ENCODE results near the gene SNRPA. TPM values are rescaled to one million over a fixed set of nuclear protein-coding genes. Genes with fewer than 3 reads are reported as not detected.

Gene SNRPA
- total and polyA plus RNA-seq, 2 of the 4 experiments (the other 2 are of a cell fraction): 30.3 to 81.3 TPM

- BruUV-seq (replicated peaks): TSS peak; percentile 51
- intact Hi-C loops (cut with micrococcal nuclease) (no loop called here), in situ Hi-C loops (cut with MboI; ENCODE audit: low sequenced_read_pairs) (no loop called here), dilution Hi-C loops (cut with HindIII; ENCODE audit: low sequenced_read_pairs, unreplicated experiment) (no loop called here)
- Histone ChIP-seq H3K9ac (ENCODE audit: low read depth, low read length) (peak overlapping the region; percentile 96), H3K27me3 (ENCODE audit: control insufficient read depth, insufficient read depth, low read length) (no peaks in the 10 kb centered on the region), H2BK120ac (ENCODE audit: low read depth, low read length) (no peak overlapping the region), H3K36me3 (ENCODE audit: control insufficient read depth, insufficient read depth, low read length) (peaks cover 41% of the 10 kb centered on the region), H3K79me1 (ENCODE audit: low read depth in 1 of 2, low read length in 2 of 2) (peaks cover 4 to 66% of the 10 kb centered on the region in 2 experiments; a peak in 3 of 4 replicates), H3K27ac (ENCODE audit: insufficient read depth, low read length) (peak overlapping the region; percentile 95), H3K4me2 (ENCODE audit: low read depth, low read length) (peak overlapping the region; percentile 85), H4K8ac (ENCODE audit: low read depth in 2 of 2, low read length in 2 of 2) (no peak overlapping the region), H2BK5ac (ENCODE audit: low read depth, low read length, poor library complexity, severe bottlenecking) (no peak overlapping the region), H2AFZ (replicated peaks; ENCODE audit: low read length, poor library complexity) (peak overlapping the region; percentile 10), H3K4me1 (ENCODE audit: control insufficient read depth, insufficient read depth, low read length) (peaks cover 36% of the 10 kb centered on the region), H3K18ac (ENCODE audit: low read depth, low read length) (no peak overlapping the region), H3K14ac (replicated peaks; ENCODE audit: low read depth, low read length) (peak overlapping the region; percentile 89), H4K91ac (ENCODE audit: insufficient read depth, low read depth, low read length) (no peak overlapping the region), H2BK15ac (ENCODE audit: low read depth, low read length) (no peak overlapping the region), H2BK20ac (ENCODE audit: low read depth, low read length) (no peak overlapping the region), H2AK9ac (replicated peaks; ENCODE audit: low read depth, low read length, poor library complexity) (peak overlapping the region; percentile 99), H3K4me3 (ENCODE audit: insufficient read depth, low read depth, low read length) (peak overlapping the region; percentile 96), H2AK5ac (ENCODE audit: low read depth, low read length) (peak overlapping the region; percentile 59), H4K5ac (ENCODE audit: low read depth, low read length) (no peak overlapping the region), H3K9me1 (ENCODE audit: insufficient read depth, low read length) (peaks cover 34% of the 10 kb centered on the region), H3K4ac (ENCODE audit: low read depth, low read length) (peak overlapping the region; percentile 63; the same call in 1 of the 2 replicates), H3K23ac (ENCODE audit: low read depth, low read length) (peak overlapping the region; percentile 38), H3K9me3 (ENCODE audit: control insufficient read depth, insufficient read depth, low read length) (no peaks in the 10 kb centered on the region), H3K56ac (ENCODE audit: extremely low read depth, insufficient read depth, low read length) (no peak overlapping the region), H4K20me1 (ENCODE audit: insufficient read depth, low read length) (peaks cover 58% of the 10 kb centered on the region)
- DNase-seq: no peak
- WGBS, 2 experiments (ENCODE audit: extremely low coverage in 2 of 2, insufficient read length in 1 of 2): 83% methylated on average over 9 of the region's 27 CpGs; no CpG with 5 or more reads in 1 of the 2 experiments
- ChIA-PET POLR2A (ENCODE audit: unreplicated experiment) (interaction anchor here (0.6 kb wide), 1 partner anchor 59 kb away, joined by 3 read pairs; no protein-coding TSS in a partner anchor), CTCF (no interaction called here)
- TF ChIP-seq MAFK (IDR thresholded peaks at IDR 0.05; ENCODE audit: low read depth, low read length): no peak
- TF ChIP-seq, protein P1, sequence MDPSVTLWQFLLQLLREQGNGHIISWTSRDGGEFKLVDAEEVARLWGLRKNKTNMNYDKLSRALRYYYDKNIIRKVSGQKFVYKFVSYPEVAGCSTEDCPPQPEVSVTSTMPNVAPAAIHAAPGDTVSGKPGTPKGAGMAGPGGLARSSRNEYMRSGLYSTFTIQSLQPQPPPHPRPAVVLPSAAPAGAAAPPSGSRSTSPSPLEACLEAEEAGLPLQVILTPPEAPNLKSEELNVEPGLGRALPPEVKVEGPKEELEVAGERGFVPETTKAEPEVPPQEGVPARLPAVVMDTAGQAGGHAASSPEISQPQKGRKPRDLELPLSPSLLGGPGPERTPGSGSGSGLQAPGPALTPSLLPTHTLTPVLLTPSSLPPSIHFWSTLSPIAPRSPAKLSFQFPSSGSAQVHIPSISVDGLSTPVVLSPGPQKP (IDR thresholded peaks at IDR 0.05; ENCODE audit: borderline replicate concordance, low read depth, low read length): no peak
- TF ChIP-seq, protein P2, sequence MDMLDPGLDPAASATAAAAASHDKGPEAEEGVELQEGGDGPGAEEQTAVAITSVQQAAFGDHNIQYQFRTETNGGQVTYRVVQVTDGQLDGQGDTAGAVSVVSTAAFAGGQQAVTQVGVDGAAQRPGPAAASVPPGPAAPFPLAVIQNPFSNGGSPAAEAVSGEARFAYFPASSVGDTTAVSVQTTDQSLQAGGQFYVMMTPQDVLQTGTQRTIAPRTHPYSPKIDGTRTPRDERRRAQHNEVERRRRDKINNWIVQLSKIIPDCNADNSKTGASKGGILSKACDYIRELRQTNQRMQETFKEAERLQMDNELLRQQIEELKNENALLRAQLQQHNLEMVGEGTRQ (IDR thresholded peaks at IDR 0.05; ENCODE audit: low read depth, low read length): no peak
- no peak for TF ChIP-seq POLR2A (IDR thresholded peaks at IDR 0.05; ENCODE audit: low read depth, low read length)
- no peak for TF ChIP-seq CEBPB (IDR thresholded peaks at IDR 0.05; ENCODE audit: low read depth, low read length)
- TF ChIP-seq, protein P3, sequence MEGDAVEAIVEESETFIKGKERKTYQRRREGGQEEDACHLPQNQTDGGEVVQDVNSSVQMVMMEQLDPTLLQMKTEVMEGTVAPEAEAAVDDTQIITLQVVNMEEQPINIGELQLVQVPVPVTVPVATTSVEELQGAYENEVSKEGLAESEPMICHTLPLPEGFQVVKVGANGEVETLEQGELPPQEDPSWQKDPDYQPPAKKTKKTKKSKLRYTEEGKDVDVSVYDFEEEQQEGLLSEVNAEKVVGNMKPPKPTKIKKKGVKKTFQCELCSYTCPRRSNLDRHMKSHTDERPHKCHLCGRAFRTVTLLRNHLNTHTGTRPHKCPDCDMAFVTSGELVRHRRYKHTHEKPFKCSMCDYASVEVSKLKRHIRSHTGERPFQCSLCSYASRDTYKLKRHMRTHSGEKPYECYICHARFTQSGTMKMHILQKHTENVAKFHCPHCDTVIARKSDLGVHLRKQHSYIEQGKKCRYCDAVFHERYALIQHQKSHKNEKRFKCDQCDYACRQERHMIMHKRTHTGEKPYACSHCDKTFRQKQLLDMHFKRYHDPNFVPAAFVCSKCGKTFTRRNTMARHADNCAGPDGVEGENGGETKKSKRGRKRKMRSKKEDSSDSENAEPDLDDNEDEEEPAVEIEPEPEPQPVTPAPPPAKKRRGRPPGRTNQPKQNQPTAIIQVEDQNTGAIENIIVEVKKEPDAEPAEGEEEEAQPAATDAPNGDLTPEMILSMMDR (conservative IDR thresholded peaks at IDR 0.05; ENCODE audit: low read depth, low read length): no peak
- no peak for TF ChIP-seq CHD1 (IDR thresholded peaks at IDR 0.05; ENCODE audit: low read depth, low read length)
- ATAC-seq (ENCODE audit: low read depth): no peak
Observed at GRCh38 chr19:40800339-40800996, 49.5 kb downstream of the SNRPA start.
